Right atrium auricular region (tissue), 2 donors: ENCODE results near the gene MTF2. TPM values are rescaled to one million over a fixed set of nuclear protein-coding genes. Genes with fewer than 3 reads are reported as not detected.

Experiments
- DNase-seq: peaks from one replicate; pipeline ENCODE4 v3.0.0-alpha.2; 2019; ENCODE audit warnings: low spot score
- H3K27ac ChIP-seq, 2 donors: fragments of 200-600 bp; sonication (generic); 1 replicate in 1 of 2; 2 replicates in 1 of 2; pipeline ENCODE4 v1.5.1; 2016 to 2019
- H3K27me3 ChIP-seq, 2 donors: fragments of 200-600 bp; sonication (generic); one replicate each; pipeline versions ENCODE4 v1.5.1 to v1.6.0; 2017 to 2019
- H3K36me3 ChIP-seq: fragments of 200-600 bp; sonication (generic); one replicate; pipeline ENCODE4 v1.5.1; 2016
- H3K4me1 ChIP-seq, 2 donors: fragments of 200-600 bp; sonication (generic); one replicate each; pipeline versions ENCODE4 v1.5.1 to v1.6.0; 2017 to 2019
- H3K4me3 ChIP-seq, 2 donors: fragments of 200-600 bp; sonication (generic); 1 replicate in 1 of 2; 2 replicates in 1 of 2; pipeline ENCODE4 v1.5.1; 2017 to 2019; ENCODE audit warnings: mild to moderate bottlenecking in 1 of 2, moderate library complexity in 1 of 2
- H3K9me3 ChIP-seq, 2 donors: fragments of 200-600 bp; sonication (generic); one replicate each; pipeline ENCODE4 v1.5.1; 2019
- total RNA-seq, 2 donors: library from RNA; depleted of rRNA; stranded (reverse); fragments of >200 nt; gene quantifications; one replicate each; pipeline ENCODE4 v1.1.0, GENCODE V29; 2016
- TF ChIP-seq, protein P1 (sequence below), 2 donors: fragments of 200-600 bp; sonication (generic); IDR thresholded peaks; one replicate each; pipeline ENCODE4 v1.5.1; 2019; ENCODE audit warnings: antibody characterized with exemption in 2 of 2

Gene MTF2
- total RNA-seq, 2 donors from 2014 or later = 6.2 to 6.3 TPM

GRCh38 chr1:93078203-93078602 lies 880 bp upstream of the MTF2 start:
- peaks cover 0 to 24% of the 10 kb centered on the region in 2 donors for H3K4me1 ChIP-seq
- DNase-seq = no peak
- H3K27me3 ChIP-seq = no peaks in the 10 kb centered on the region
- H3K9me3 ChIP-seq = no peaks in the 10 kb centered on the region
- no peak overlapping the region for H3K27ac ChIP-seq
- TF ChIP-seq, protein P1, sequence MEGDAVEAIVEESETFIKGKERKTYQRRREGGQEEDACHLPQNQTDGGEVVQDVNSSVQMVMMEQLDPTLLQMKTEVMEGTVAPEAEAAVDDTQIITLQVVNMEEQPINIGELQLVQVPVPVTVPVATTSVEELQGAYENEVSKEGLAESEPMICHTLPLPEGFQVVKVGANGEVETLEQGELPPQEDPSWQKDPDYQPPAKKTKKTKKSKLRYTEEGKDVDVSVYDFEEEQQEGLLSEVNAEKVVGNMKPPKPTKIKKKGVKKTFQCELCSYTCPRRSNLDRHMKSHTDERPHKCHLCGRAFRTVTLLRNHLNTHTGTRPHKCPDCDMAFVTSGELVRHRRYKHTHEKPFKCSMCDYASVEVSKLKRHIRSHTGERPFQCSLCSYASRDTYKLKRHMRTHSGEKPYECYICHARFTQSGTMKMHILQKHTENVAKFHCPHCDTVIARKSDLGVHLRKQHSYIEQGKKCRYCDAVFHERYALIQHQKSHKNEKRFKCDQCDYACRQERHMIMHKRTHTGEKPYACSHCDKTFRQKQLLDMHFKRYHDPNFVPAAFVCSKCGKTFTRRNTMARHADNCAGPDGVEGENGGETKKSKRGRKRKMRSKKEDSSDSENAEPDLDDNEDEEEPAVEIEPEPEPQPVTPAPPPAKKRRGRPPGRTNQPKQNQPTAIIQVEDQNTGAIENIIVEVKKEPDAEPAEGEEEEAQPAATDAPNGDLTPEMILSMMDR (IDR thresholded peaks at IDR 0.05) = no peak
- H3K4me3 ChIP-seq = peak overlapping the region; percentile 72 to 78
- H3K36me3 ChIP-seq = no peaks in the 10 kb centered on the region

GRCh38 chr1:93078638-93078985 lies 471 bp upstream of the MTF2 start:
- Histone ChIP-seq H3K4me1 (peaks cover 0 to 24% of the 10 kb centered on the region in 2 donors), H3K27me3 (no peaks in the 10 kb centered on the region), H3K27ac (peak overlapping the region; percentile 76 to 83), H3K36me3 (no peaks in the 10 kb centered on the region), H3K4me3 (peak overlapping the region; percentile 72 to 78), H3K9me3 (peaks cover 0 to 2% of the 10 kb centered on the region in 2 donors)
- TF ChIP-seq, protein P1 (IDR thresholded peaks at IDR 0.05) = no peak
- DNase-seq = no peak

GRCh38 chr1:93079685-93080141 lies 630 bp downstream of the MTF2 start:
- peaks cover 0 to 24% of the 10 kb centered on the region in 2 donors for H3K4me1 ChIP-seq

GRCh38 chr1:93080179-93080823 lies 1.2 kb downstream of the MTF2 start:
- Histone ChIP-seq H3K4me1 (peaks cover 0 to 24% of the 10 kb centered on the region in 2 donors), H3K36me3 (no peaks in the 10 kb centered on the region), H3K4me3 (peak overlapping the region; percentile 72 to 78), H3K9me3 (peaks cover 0 to 11% of the 10 kb centered on the region in 2 donors), H3K27ac (peak overlapping the region; percentile 76 to 83), H3K27me3 (no peaks in the 10 kb centered on the region)
- TF ChIP-seq, protein P1 (IDR thresholded peaks at IDR 0.05) = peak in 1 of 2 donors; percentile 56
- DNase-seq = no peak

More at GRCh38 chr1:93079685-93080141, 630 bp downstream of the MTF2 start:
- TF ChIP-seq, protein P1 (IDR thresholded peaks at IDR 0.05) = no peak
- H3K9me3 ChIP-seq = peaks cover 0 to 11% of the 10 kb centered on the region in 2 donors
- H3K4me3 ChIP-seq = peak overlapping the region; percentile 72 to 78
- no peaks in the 10 kb centered on the region for H3K36me3 ChIP-seq
- peak overlapping the region; percentile 76 to 83 for H3K27ac ChIP-seq
- H3K27me3 ChIP-seq = no peaks in the 10 kb centered on the region
- no peak for DNase-seq

DNA sequence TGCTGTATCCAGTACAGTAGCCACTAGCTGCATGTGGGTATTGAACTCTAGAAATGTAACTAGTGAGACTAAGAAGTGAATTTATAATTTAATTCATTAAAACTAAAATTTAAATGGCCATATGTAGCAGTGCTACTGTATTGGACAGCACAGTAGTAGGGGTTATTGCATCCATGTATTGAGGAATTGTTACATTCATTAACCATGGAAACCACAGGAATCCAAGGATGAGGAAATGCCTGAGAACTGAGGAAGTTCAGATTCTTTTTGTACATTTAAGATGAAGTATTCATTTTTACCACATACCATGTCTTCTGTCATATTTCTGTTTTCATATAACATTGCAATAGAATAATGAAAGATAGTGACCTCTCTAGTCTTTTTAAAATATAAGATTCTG lies 2.6 kb downstream of the MTF2 start:
- H3K4me3 ChIP-seq = no peak overlapping the region
- H3K9me3 ChIP-seq = peaks cover 0 to 11% of the 10 kb centered on the region in 2 donors
- H3K36me3 ChIP-seq = peaks cover 5% of the 10 kb centered on the region
- H3K4me1 ChIP-seq = peaks cover 0 to 24% of the 10 kb centered on the region in 2 donors
- DNase-seq = no peak
- H3K27ac ChIP-seq = no peak overlapping the region
- H3K27me3 ChIP-seq = no peaks in the 10 kb centered on the region
- TF ChIP-seq, protein P1 (IDR thresholded peaks at IDR 0.05) = no peak
